Stimulated activated CD8-positive, alpha-beta memory T cell treated with anti-CD3 and anti-CD28 coated beads, Interleukin-7, amount 100 ng/mL, for 1 hour (primary cell): Measurements from ENCODE around the gene LDLRAD4.
A peak's percentile ranks its signal among the peaks of the same experiment; 100 is the strongest.
"Not testable (repeated sequence)": the region's sequence is repeated elsewhere in the genome, so short reads cannot be mapped to it uniquely, and the experiment has no call there.

Experiments
- DNase-seq, 2 donors: peaks; one replicate each; pipeline ENCODE4 v3.0.0-alpha.2; 2020; ENCODE audit warnings: low read depth in 2 of 2

LDLRAD4 gene

GRCh38 chr18:13464432-13465123 is 246.0 kb downstream of the LDLRAD4 start:
- peak; percentile 41 to 50 for DNase-seq

- no peak for DNase-seq
Measured at GRCh38 chr18:13465124-13465446, 246.5 kb downstream of the LDLRAD4 start.

GRCh38 chr18:13465476-13465875 is 246.9 kb downstream of the LDLRAD4 start:
- DNase-seq: no peak

- DNase-seq: no peak
Measured at GRCh38 chr18:13470516-13471197, 252.1 kb downstream of the LDLRAD4 start.

GRCh38 chr18:13471198-13471845 is 252.8 kb downstream of the LDLRAD4 start:
- DNase-seq: no peak

- DNase-seq: no peak
Measured at GRCh38 chr18:13471971-13472628, 253.5 kb downstream of the LDLRAD4 start.

- DNase-seq: no peak
Measured at GRCh38 chr18:13473751-13474150, 255.2 kb downstream of the LDLRAD4 start.

GRCh38 chr18:13474336-13474735 is 255.8 kb downstream of the LDLRAD4 start:
- DNase-seq: no peak

GRCh38 chr18:13474907-13475545 is 256.5 kb downstream of the LDLRAD4 start:
- DNase-seq: no peak

- DNase-seq: not testable (repeated sequence)
Measured at GRCh38 chr18:13476312-13476711, 257.8 kb downstream of the LDLRAD4 start.

GRCh38 chr18:13477147-13477683 is 258.7 kb downstream of the LDLRAD4 start:
- DNase-seq: no peak

GRCh38 chr18:13480571-13481255 is 262.2 kb downstream of the LDLRAD4 start:
- no peak for DNase-seq

GRCh38 chr18:13481331-13481730 is 262.8 kb downstream of the LDLRAD4 start:
- no peak for DNase-seq

GRCh38 chr18:13481820-13482617 is 263.5 kb downstream of the LDLRAD4 start:
- no peak for DNase-seq

- no peak for DNase-seq
Measured at GRCh38 chr18:13482618-13482945, 264.0 kb downstream of the LDLRAD4 start.

- no peak for DNase-seq
Measured at GRCh38 chr18:13483316-13484270, 265.0 kb downstream of the LDLRAD4 start.

GRCh38 chr18:13485182-13485581 is 266.6 kb downstream of the LDLRAD4 start:
- no peak for DNase-seq

GRCh38 chr18:13485604-13486003 is 267.0 kb downstream of the LDLRAD4 start:
- no peak for DNase-seq

- DNase-seq: no peak
Measured at GRCh38 chr18:13486284-13486683, 267.7 kb downstream of the LDLRAD4 start.
